ENCODE results near the gene MOK.
"Not testable (repeated sequence)": the region's sequence is repeated elsewhere in the genome, so short reads cannot be mapped to it uniquely, and the experiment has no call there.

The MOK gene, protein sequence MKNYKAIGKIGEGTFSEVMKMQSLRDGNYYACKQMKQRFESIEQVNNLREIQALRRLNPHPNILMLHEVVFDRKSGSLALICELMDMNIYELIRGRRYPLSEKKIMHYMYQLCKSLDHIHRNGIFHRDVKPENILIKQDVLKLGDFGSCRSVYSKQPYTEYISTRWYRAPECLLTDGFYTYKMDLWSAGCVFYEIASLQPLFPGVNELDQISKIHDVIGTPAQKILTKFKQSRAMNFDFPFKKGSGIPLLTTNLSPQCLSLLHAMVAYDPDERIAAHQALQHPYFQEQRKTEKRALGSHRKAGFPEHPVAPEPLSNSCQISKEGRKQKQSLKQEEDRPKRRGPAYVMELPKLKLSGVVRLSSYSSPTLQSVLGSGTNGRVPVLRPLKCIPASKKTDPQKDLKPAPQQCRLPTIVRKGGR

GRCh38 chr14:102304611-102305506 lies at the start of gene MOK:
Gene MOK, minus strand, starts transcription at chr14:102305164. Its CDS starts 196 bp downstream, at chr14:102304968.
- TF ChIP-seq JUND (IDR thresholded peaks at IDR 0.05; ENCODE audit: low read depth), result no peak
- DNase-seq (ENCODE audit: low read depth in 1 of 2, low spot score in 1 of 2), result peak; percentile 98
- in situ Hi-C loops (cut with HindIII; ENCODE audit: low pct_unique_long_range_greater_than_20kb, low sequenced_read_pairs), result no loop called here

GRCh38 chr14:102353126-102353619 lies 48.2 kb upstream of the MOK start:
- in situ Hi-C loops (cut with HindIII; ENCODE audit: low pct_unique_long_range_greater_than_20kb, low sequenced_read_pairs), result no loop called here
- no peak for DNase-seq (ENCODE audit: low read depth in 1 of 2, low spot score in 1 of 2)
- TF ChIP-seq JUND (IDR thresholded peaks at IDR 0.05; ENCODE audit: low read depth), result no peak

DNA sequence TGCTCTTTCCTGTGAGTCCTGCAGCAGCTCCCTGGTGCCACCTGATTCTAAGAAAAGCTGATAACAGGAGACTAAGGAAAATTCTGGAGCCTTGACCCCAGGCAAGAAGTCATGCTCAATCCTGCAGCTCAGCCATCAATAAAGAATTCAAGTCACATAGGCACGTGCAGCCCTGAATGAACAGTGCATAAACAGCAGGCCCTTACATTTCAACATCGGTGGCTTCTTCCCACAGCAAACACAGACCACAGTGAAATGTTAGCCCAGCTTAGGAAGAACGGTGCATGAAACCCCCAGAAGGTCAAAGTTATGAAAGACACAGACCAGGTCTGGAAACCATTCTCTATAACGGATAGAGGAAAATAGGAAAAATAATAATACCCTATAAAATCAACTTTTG lies 47.2 kb upstream of the MOK start:
- TF ChIP-seq JUND (IDR thresholded peaks at IDR 0.05; ENCODE audit: low read depth), result no peak
- in situ Hi-C loops (cut with HindIII; ENCODE audit: low pct_unique_long_range_greater_than_20kb, low sequenced_read_pairs), result no loop called here

GRCh38 chr14:102351593-102351992 lies 46.6 kb upstream of the MOK start:
- DNase-seq (ENCODE audit: low read depth in 1 of 2, low spot score in 1 of 2); in situ Hi-C loops (cut with HindIII; ENCODE audit: low pct_unique_long_range_greater_than_20kb, low sequenced_read_pairs): not testable (repeated sequence)

More for the DNA sequence above, 47.2 kb upstream of the MOK start:
- no peak for DNase-seq (ENCODE audit: low read depth in 1 of 2, low spot score in 1 of 2)

DNA sequence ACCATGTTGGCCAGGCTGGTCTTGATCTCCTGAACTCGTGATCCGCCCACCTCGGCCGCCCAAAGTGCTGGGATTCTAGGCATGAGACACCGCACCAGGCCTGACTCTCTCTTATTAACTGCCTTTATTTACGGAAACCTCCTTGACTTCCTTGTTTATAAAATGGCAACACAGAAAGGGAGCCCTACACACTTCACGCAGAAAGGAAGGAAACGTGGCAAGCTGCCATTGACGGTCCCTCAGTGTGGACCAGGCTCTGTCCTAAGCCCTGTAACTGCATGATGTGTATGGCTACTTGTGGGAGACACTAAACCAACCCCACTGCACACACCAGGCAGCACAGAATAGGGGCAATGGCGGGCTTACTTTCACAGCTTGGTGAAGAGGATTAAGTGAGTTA lies 46.1 kb upstream of the MOK start:
- no peak for DNase-seq (ENCODE audit: low read depth in 1 of 2, low spot score in 1 of 2)

DNA sequence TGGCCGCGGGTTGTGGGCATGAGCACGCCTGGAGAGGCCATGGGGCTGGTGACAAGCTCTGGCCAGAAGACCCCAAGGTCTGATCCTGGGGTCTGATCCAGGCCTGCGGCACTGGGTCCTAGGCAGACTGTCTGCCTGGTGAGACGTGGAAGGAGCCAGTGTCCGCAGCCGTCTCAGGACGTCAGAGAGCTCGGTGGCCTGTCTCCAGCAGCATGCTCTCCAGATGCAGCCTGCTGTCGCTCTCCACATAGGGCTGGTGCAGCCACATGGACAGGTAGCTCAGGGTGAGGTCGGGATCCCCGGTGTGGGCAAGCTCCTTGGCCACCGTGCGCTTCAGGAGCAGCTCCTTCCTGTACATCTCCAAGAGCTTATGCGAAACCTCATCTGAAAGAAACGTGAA lies 43.4 kb upstream of the MOK start:
- in situ Hi-C loops (cut with HindIII; ENCODE audit: low pct_unique_long_range_greater_than_20kb, low sequenced_read_pairs), result no loop called here
- no peak for DNase-seq (ENCODE audit: low read depth in 1 of 2, low spot score in 1 of 2)
- TF ChIP-seq JUND (IDR thresholded peaks at IDR 0.05; ENCODE audit: low read depth), result no peak

More for the DNA sequence above, 46.1 kb upstream of the MOK start:
- in situ Hi-C loops (cut with HindIII; ENCODE audit: low pct_unique_long_range_greater_than_20kb, low sequenced_read_pairs), result no loop called here
- no peak for TF ChIP-seq JUND (IDR thresholded peaks at IDR 0.05; ENCODE audit: low read depth)

DNA sequence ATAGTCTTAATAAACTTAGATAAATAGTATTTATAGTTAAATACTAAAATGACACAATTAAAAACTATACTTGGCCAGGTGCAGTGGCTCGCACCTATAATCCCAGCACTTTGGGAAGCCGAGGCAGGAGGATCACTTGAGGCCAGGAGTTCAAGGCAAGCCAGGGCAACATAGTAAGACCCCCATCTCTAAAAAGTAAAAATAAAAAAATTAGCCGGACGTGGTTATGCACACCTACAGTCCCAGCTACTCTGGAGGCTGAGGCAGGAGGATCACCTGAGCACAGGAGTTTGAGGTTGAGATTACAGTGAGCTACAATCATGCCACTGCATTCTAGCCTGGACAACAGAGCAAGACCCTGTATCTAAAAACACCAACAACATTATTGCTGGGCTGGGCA lies 41.7 kb upstream of the MOK start:
- in situ Hi-C loops (cut with HindIII; ENCODE audit: low pct_unique_long_range_greater_than_20kb, low sequenced_read_pairs), result no loop called here

DNA sequence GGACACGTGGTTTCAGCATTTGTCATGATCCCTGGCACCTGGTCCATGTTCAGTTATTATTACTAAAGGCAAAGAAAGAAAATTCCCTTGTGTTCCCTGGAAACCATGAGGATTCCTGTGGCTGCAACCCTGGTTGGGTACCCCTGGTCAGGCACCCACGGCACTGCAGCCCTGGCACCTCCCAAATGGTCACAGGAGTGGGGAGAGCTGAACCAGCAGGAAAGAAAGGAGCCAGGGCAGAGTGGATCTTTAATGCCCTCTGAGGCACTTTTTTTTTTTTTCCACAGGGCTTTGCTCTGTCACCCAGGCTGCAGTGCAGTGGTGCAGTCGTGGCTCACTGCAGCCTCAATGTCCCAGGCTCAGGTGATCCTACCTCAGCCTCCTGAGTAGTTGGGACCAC lies 40.3 kb upstream of the MOK start:
- DNase-seq (ENCODE audit: low read depth in 1 of 2, low spot score in 1 of 2), result no peak
- in situ Hi-C loops (cut with HindIII; ENCODE audit: low pct_unique_long_range_greater_than_20kb, low sequenced_read_pairs), result no loop called here
- TF ChIP-seq JUND (IDR thresholded peaks at IDR 0.05; ENCODE audit: low read depth), result no peak

More for the DNA sequence above, 41.7 kb upstream of the MOK start:
- no peak for TF ChIP-seq JUND (IDR thresholded peaks at IDR 0.05; ENCODE audit: low read depth)
- DNase-seq (ENCODE audit: low read depth in 1 of 2, low spot score in 1 of 2), result no peak

- DNase-seq (ENCODE audit: low read depth in 1 of 2, low spot score in 1 of 2), result no peak
- in situ Hi-C loops (cut with HindIII; ENCODE audit: low pct_unique_long_range_greater_than_20kb, low sequenced_read_pairs), result no loop called here
- no peak for TF ChIP-seq JUND (IDR thresholded peaks at IDR 0.05; ENCODE audit: low read depth)
Observed at GRCh38 chr14:102344485-102344884, 39.5 kb upstream of the MOK start.

- no peak for TF ChIP-seq JUND (IDR thresholded peaks at IDR 0.05; ENCODE audit: low read depth)
- no peak for DNase-seq (ENCODE audit: low read depth in 1 of 2, low spot score in 1 of 2)
- in situ Hi-C loops (cut with HindIII; ENCODE audit: low pct_unique_long_range_greater_than_20kb, low sequenced_read_pairs), result no loop called here
Observed at GRCh38 chr14:102344084-102344483, 39.1 kb upstream of the MOK start.

DNA sequence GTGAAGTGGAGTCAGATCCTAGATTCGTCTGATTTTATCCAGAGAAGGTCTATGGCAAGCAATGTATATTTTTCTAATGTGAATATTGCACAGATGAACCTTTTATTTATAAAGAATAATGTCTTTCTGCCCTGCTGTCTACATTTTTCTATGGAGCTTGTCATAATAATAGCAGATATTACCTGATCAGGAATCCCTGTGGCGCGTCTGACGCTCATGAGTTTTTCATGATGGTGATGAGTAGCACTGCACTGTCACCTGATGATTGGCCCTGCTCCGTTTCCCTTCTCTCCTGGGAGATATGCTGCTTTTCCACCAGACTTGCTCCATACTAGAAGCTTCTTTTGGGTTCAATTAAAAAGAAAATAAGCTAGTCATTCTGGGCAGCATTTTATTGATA lies 37.3 kb upstream of the MOK start:
- no peak for DNase-seq (ENCODE audit: low read depth in 1 of 2, low spot score in 1 of 2)
- in situ Hi-C loops (cut with HindIII; ENCODE audit: low pct_unique_long_range_greater_than_20kb, low sequenced_read_pairs), result no loop called here
- no peak for TF ChIP-seq JUND (IDR thresholded peaks at IDR 0.05; ENCODE audit: low read depth)

- TF ChIP-seq JUND (IDR thresholded peaks at IDR 0.05; ENCODE audit: low read depth), result no peak
- DNase-seq (ENCODE audit: low read depth in 1 of 2, low spot score in 1 of 2), result no peak
- in situ Hi-C loops (cut with HindIII; ENCODE audit: low pct_unique_long_range_greater_than_20kb, low sequenced_read_pairs), result no loop called here
Observed at GRCh38 chr14:102341566-102341965, 36.6 kb upstream of the MOK start.

DNA sequence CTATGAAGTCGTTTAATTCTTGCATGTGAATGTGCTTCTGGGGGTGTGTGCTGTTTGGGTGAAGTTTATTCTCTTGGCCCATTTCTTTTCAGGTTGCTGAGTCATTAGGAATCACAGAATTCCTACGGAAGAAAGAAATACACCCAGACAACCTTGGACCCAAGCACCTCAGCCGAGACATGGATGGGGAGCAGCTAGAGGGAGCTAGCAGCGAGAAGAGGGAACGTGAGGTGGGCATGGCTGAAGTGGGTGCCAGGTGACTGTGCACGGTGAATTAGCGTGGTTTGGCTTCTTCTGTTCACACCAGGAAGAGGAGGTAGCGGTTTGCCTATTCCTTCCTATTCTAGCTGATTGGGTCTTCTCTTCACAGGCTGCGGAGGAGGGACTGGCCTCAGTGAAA lies 33.8 kb upstream of the MOK start:
- TF ChIP-seq JUND (IDR thresholded peaks at IDR 0.05; ENCODE audit: low read depth), result no peak
- in situ Hi-C loops (cut with HindIII; ENCODE audit: low pct_unique_long_range_greater_than_20kb, low sequenced_read_pairs), result no loop called here
- no peak for DNase-seq (ENCODE audit: low read depth in 1 of 2, low spot score in 1 of 2)
